ENCODE results near the gene CFAP45.

DNA sequence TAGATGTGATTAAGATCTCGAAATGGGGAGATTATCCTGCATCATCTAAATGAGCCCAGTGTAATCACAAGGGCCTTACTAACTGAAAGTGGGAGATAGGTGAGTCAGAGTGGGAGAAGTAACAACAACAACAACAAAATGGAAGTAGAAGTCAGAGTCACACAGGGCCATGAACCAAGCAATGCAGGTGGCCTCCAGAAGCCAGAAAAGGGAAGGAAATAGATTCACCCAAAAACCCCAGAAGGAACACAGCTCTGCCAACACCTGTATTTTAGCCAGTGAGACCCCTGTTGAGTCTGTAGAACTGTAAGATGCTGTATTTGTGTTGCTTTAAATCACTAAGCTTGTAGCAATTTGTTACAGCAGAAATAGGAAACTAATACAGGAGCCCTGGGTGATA is 21.3 kb upstream of the CFAP45 start:
- TF ChIP-seq CTCF (IDR thresholded peaks at IDR 0.05; ENCODE audit: low read length): no peak
- no peak for TF ChIP-seq EZH2 (IDR thresholded peaks at IDR 0.05; ENCODE audit: borderline replicate concordance, low read length)
